Measurements from ENCODE around the gene APRT.

Gene APRT

DNA sequence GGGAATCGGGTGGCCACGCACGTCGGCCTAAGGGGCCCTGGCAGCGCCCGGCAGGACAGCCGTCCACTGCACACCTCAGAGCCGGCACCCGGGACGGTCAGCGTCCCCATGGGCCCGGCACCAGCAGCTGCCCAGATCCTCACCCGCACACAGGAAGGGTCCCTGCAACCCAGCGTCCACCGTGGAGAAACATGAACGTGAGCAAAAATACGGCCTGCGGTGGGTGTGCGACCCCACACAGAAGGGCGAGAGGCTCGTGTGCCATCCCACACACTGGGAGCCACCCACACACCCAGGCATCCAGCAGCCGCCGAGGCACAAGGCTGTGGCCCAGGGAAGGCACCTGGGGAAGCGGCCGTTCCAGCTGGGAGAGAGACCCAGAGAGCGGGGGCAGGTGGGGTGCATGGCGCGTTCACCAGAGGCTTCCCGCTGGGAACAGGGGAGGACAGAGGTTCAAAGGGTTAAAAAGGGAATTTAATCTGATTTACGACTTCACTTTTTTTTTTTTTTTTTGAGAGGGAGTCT, 33.1 kb downstream of the APRT start:
- no peak overlapping the region for H2AFZ ChIP-seq (ENCODE audit: low read depth, low read length)
- H3K4me2 ChIP-seq (ENCODE audit: low read length): no peak overlapping the region
- H3K9ac ChIP-seq (ENCODE audit: low read length): no peak overlapping the region
- no peak overlapping the region for H3K4me3 ChIP-seq (ENCODE audit: low read length)
- peaks cover 48% of the 10 kb centered on the region for H3K79me2 ChIP-seq (ENCODE audit: low read length)
- H3K27me3 ChIP-seq (ENCODE audit: low read depth, low read length): no peaks in the 10 kb centered on the region
- H3K27ac ChIP-seq (ENCODE audit: low read length): no peak overlapping the region
- TF ChIP-seq, protein P1, sequence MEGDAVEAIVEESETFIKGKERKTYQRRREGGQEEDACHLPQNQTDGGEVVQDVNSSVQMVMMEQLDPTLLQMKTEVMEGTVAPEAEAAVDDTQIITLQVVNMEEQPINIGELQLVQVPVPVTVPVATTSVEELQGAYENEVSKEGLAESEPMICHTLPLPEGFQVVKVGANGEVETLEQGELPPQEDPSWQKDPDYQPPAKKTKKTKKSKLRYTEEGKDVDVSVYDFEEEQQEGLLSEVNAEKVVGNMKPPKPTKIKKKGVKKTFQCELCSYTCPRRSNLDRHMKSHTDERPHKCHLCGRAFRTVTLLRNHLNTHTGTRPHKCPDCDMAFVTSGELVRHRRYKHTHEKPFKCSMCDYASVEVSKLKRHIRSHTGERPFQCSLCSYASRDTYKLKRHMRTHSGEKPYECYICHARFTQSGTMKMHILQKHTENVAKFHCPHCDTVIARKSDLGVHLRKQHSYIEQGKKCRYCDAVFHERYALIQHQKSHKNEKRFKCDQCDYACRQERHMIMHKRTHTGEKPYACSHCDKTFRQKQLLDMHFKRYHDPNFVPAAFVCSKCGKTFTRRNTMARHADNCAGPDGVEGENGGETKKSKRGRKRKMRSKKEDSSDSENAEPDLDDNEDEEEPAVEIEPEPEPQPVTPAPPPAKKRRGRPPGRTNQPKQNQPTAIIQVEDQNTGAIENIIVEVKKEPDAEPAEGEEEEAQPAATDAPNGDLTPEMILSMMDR (IDR thresholded peaks at IDR 0.05; ENCODE audit: low read depth, low read length): no peak
- no peak for TF ChIP-seq EZH2phosphoT487 (IDR thresholded peaks at IDR 0.05; ENCODE audit: low read depth)
- H3K4me1 ChIP-seq (ENCODE audit: low read length): peaks cover 28% of the 10 kb centered on the region
- no peaks in the 10 kb centered on the region for H3K36me3 ChIP-seq (replicated peaks; ENCODE audit: low read depth, low read length)
- 0 out of 2 replicates have a peak, but pooled peaks cover 4% of the 10 kb centered on the region for H4K20me1 ChIP-seq (ENCODE audit: insufficient read depth, low read length)
- H3K9me3 ChIP-seq (ENCODE audit: insufficient read depth, low read length): no peaks in the 10 kb centered on the region

DNA sequence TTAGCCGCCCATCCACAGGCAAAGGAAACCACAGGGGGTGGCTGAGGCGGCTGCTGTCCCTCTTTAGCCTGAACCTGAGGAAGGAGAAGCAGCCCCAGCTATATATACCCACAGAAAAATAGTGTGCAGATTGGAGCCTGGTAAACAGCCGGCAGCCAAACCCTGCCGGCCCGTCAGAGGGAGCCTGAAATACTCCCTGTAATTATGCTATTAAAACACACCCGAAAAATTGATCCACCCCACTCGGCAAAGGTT, 33.5 kb downstream of the APRT start:
- Histone ChIP-seq H3K27ac (ENCODE audit: low read length) (no peak overlapping the region), H3K36me3 (replicated peaks; ENCODE audit: low read depth, low read length) (no peaks in the 10 kb centered on the region), H4K20me1 (ENCODE audit: insufficient read depth, low read length) (0 out of 2 replicates have a peak, but pooled peaks cover 4% of the 10 kb centered on the region), H3K4me2 (ENCODE audit: low read length) (no peak overlapping the region), H3K9me3 (ENCODE audit: insufficient read depth, low read length) (no peaks in the 10 kb centered on the region), H3K4me3 (ENCODE audit: low read length) (no peak overlapping the region), H3K4me1 (ENCODE audit: low read length) (peaks cover 24% of the 10 kb centered on the region), H3K27me3 (ENCODE audit: low read depth, low read length) (no peaks in the 10 kb centered on the region), H3K79me2 (ENCODE audit: low read length) (peaks cover 44% of the 10 kb centered on the region), H2AFZ (ENCODE audit: low read depth, low read length) (no peak overlapping the region), H3K9ac (ENCODE audit: low read length) (no peak overlapping the region)
- no peak for TF ChIP-seq EZH2phosphoT487 (IDR thresholded peaks at IDR 0.05; ENCODE audit: low read depth)
- TF ChIP-seq, protein P1 (IDR thresholded peaks at IDR 0.05; ENCODE audit: low read depth, low read length): no peak

DNA sequence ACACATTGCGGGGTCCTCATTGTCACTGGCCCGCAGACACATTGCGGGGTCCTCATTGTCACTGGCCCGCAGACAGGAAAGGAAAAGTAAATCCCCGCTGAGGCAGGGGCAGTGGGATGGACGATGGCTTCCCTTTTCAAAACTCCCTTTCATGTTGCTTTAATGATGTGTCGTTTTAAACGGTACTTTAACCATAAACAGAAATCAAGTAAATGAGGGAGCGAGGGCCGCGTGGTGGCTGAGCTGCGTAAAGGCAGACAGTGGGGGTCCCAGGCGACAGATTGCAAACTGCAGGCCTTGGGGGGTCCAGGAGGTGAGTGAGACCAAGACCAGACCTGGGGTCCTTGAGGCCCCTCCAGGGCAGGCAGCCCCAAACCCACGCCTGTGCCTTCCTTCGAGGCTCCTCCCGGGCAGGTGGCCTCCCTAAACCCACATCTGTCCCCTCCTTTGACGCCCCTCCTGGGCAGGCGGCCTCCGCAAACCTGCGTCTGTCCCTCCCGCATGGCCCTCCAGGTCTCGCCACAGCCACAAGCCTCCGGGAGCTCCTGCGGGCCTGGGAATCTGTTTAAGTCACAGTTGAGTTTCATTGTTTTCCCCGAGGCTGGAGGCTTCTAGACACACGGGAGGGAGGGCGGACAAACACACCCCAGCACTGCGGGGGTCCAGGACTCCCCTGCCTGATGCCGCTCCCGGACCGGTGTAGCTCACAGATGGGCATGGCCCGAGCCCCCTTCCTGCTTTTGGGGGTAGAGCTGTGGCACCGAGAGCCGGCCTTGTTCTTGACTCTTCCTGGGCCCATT, 34.1 kb downstream of the APRT start:
- Histone ChIP-seq H3K27me3 (ENCODE audit: low read depth, low read length) (no peaks in the 10 kb centered on the region), H3K4me2 (ENCODE audit: low read length) (no peak overlapping the region), H3K4me1 (ENCODE audit: low read length) (peaks cover 19% of the 10 kb centered on the region), H3K79me2 (ENCODE audit: low read length) (peaks cover 39% of the 10 kb centered on the region), H4K20me1 (ENCODE audit: insufficient read depth, low read length) (0 out of 2 replicates have a peak, but pooled peaks cover 4% of the 10 kb centered on the region), H3K4me3 (ENCODE audit: low read length) (no peak overlapping the region), H3K9me3 (ENCODE audit: insufficient read depth, low read length) (no peaks in the 10 kb centered on the region), H3K9ac (ENCODE audit: low read length) (no peak overlapping the region), H2AFZ (ENCODE audit: low read depth, low read length) (no peak overlapping the region), H3K27ac (ENCODE audit: low read length) (no peak overlapping the region), H3K36me3 (replicated peaks; ENCODE audit: low read depth, low read length) (no peaks in the 10 kb centered on the region)
- TF ChIP-seq, protein P1 (IDR thresholded peaks at IDR 0.05; ENCODE audit: low read depth, low read length): no peak
- TF ChIP-seq EZH2phosphoT487 (IDR thresholded peaks at IDR 0.05; ENCODE audit: low read depth): no peak

DNA sequence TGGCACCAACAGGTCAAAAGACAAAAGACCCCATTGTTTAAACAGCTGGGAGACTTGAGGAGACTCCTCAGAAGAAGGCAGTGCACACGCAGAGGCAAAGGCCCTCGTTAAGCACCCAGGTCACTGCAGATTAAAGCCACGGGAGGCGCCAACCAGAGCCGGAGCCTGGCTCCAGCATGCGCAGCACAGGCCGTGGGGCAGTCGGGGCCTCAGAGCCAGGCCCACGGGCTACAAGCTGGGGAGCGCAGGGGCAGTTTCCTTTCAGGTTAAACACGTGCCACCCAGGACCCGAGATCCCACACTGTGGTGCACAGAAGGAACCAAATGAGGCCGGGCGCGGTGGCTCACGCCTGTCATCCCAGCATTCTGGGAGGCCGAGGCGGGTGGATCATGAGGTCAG, 35.9 kb downstream of the APRT start:
- Histone ChIP-seq H3K27ac (ENCODE audit: low read length) (no peak overlapping the region), H3K36me3 (replicated peaks; ENCODE audit: low read depth, low read length) (no peaks in the 10 kb centered on the region), H3K79me2 (ENCODE audit: low read length) (peaks cover 21% of the 10 kb centered on the region), H3K9ac (ENCODE audit: low read length) (no peak overlapping the region), H4K20me1 (ENCODE audit: insufficient read depth, low read length) (0 out of 2 replicates have a peak, but pooled peaks cover 4% of the 10 kb centered on the region), H3K27me3 (ENCODE audit: low read depth, low read length) (no peaks in the 10 kb centered on the region), H3K4me3 (ENCODE audit: low read length) (no peak overlapping the region), H3K4me2 (ENCODE audit: low read length) (no peak overlapping the region), H3K9me3 (ENCODE audit: insufficient read depth, low read length) (no peaks in the 10 kb centered on the region), H2AFZ (ENCODE audit: low read depth, low read length) (no peak overlapping the region), H3K4me1 (ENCODE audit: low read length) (peaks cover 3% of the 10 kb centered on the region)
- no peak for TF ChIP-seq EZH2phosphoT487 (IDR thresholded peaks at IDR 0.05; ENCODE audit: low read depth)
- TF ChIP-seq, protein P1 (IDR thresholded peaks at IDR 0.05; ENCODE audit: low read depth, low read length): no peak

Data from OCI-LY3 (cell line).